Central memory CD8-positive, alpha-beta T cell (primary cell): ENCODE data around the gene SEMA4C.
"Not testable (repeated sequence)": the region's sequence is repeated elsewhere in the genome, so short reads cannot be mapped to it uniquely, and the experiment has no call there.

ENCODE experiments used
- ATAC-seq: fragments of 150-1000 bp; cut with Tn5 transposase; replicated peaks from 2 replicates; pipeline ENCODE4 v1.10.0; 2022; ENCODE audit warnings: mild to moderate bottlenecking, moderate FRiP score, moderate number of reproducible peaks; ENCODE audit not compliant: poor library complexity, severe bottlenecking; ENCODE audit errors: extremely low read depth
- DNase-seq, 2 donors: peaks; one replicate each; pipeline ENCODE4 v3.0.0; 2021; ENCODE audit warnings: low spot score in 2 of 2
- H3K27ac Mint-ChIP-seq: one replicate; pipeline ENCODE4 v1.8.0; 2022; ENCODE audit warnings: low read depth, mild to moderate bottlenecking, moderate library complexity, mixed read lengths
- H3K27me3 Mint-ChIP-seq: one replicate; pipeline ENCODE4 v1.8.0; 2022; ENCODE audit warnings: mixed read lengths
- H3K36me3 Mint-ChIP-seq: one replicate; pipeline ENCODE4 v1.8.0; 2022; ENCODE audit warnings: mild to moderate bottlenecking, moderate library complexity, mixed read lengths; ENCODE audit not compliant: insufficient read depth
- H3K4me1 Mint-ChIP-seq: one replicate; pipeline ENCODE4 v1.8.0; 2022; ENCODE audit warnings: mixed read lengths
- H3K4me3 Mint-ChIP-seq: one replicate; pipeline ENCODE4 v1.8.0; 2022; ENCODE audit warnings: mild to moderate bottlenecking, moderate library complexity, mixed read lengths
- H3K9me3 Mint-ChIP-seq: one replicate; pipeline ENCODE4 v1.8.0; 2022; ENCODE audit warnings: mixed read lengths

SEMA4C gene

GRCh38 chr2:96894151-96894531 is 24.3 kb upstream of the SEMA4C start:
- Mint-ChIP-seq H3K27ac (no peak overlapping the region), H3K36me3 (peaks cover 4% of the 10 kb centered on the region), H3K9me3 (no peaks in the 10 kb centered on the region), H3K4me3 (no peak overlapping the region), H3K27me3 (no peaks in the 10 kb centered on the region), H3K4me1 (peaks cover 48% of the 10 kb centered on the region)
- ATAC-seq = no peak
- DNase-seq = no peak

GRCh38 chr2:96893289-96894150 is 23.6 kb upstream of the SEMA4C start:
- Mint-ChIP-seq H3K9me3 (no peaks in the 10 kb centered on the region), H3K27me3 (no peaks in the 10 kb centered on the region), H3K27ac (peak overlapping the region; percentile 84), H3K4me1 (peaks cover 44% of the 10 kb centered on the region), H3K4me3 (no peak overlapping the region), H3K36me3 (peaks cover 4% of the 10 kb centered on the region)
- no peak for DNase-seq
- no peak for ATAC-seq

DNA sequence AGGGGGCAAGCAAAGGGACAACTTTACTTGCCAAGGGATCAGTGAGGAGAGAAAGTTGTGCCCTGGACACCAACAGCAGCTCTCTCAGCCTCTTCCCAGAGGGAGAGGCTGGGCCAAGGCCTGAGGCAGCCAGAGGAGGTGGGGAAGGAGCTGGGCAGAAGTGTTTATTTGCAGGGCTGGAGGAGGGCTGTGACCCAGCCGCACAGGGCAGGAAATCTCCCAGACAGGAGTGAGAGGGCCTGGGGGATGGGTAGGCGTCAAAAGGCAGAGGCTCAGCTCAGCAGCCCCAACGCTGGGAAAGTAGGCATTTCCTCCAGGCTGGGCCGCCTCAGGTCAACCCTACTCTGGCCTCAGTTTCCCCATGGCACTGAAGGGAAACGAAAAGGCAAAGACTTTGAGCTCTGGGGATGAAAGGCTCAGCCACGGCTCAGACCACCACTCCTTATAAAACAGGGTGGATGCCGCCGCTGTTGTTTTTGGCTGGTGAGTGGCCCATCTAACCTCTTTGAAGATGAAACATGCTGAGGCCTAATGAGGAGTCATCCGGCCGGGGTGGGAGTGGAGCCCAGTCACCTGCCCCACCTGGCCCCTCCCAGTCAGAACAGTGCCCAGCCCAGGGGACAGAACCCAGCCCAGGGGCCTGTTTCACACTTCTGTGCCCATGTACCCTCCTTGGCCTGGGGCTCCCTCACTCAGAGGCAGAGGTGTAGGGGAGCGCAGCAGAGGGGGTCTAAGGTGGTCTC is 21.9 kb upstream of the SEMA4C start:
- no peaks in the 10 kb centered on the region for H3K27me3 Mint-ChIP-seq
- peak in 1 of 2 donors; percentile 27 for DNase-seq
- H3K36me3 Mint-ChIP-seq = peaks cover 5% of the 10 kb centered on the region
- H3K9me3 Mint-ChIP-seq = no peaks in the 10 kb centered on the region
- H3K4me1 Mint-ChIP-seq = peaks cover 47% of the 10 kb centered on the region
- H3K4me3 Mint-ChIP-seq = peak overlapping the region; percentile 52
- ATAC-seq = peak; percentile 82
- H3K27ac Mint-ChIP-seq = peak overlapping the region; percentile 60

- ATAC-seq = no peak
- Mint-ChIP-seq H3K27me3 (no peaks in the 10 kb centered on the region), H3K4me1 (peaks cover 39% of the 10 kb centered on the region), H3K4me3 (peak overlapping the region; percentile 52), H3K9me3 (no peaks in the 10 kb centered on the region), H3K27ac (peak overlapping the region; percentile 60), H3K36me3 (peaks cover 3% of the 10 kb centered on the region)
- no peak for DNase-seq
Observed at GRCh38 chr2:96890726-96891385, 21.0 kb upstream of the SEMA4C start.

DNA sequence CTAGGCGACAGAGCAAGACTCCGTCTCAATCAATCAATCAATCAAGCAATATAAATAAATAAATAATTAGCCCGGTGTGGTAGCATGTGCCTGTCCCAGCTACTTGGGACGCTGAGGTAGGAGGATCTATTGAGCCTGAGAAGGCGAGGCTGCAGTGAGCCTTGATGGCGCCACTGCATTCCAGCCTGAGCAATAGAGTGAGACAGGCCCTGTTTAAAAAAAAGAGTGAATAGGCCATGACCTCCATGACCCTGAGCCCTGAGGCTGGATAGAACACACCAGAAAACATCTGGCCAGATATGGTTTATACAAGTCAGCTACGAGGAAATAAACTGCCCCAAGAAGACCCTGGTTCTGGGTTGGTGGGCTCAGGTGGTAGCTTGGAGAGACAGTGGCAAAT is 20.4 kb upstream of the SEMA4C start:
- DNase-seq (no peak), ATAC-seq (no peak)
- no peak overlapping the region for H3K27ac Mint-ChIP-seq
- H3K27me3 Mint-ChIP-seq = no peaks in the 10 kb centered on the region
- peaks cover 3% of the 10 kb centered on the region for H3K36me3 Mint-ChIP-seq
- no peak overlapping the region for H3K4me3 Mint-ChIP-seq
- H3K4me1 Mint-ChIP-seq = peaks cover 36% of the 10 kb centered on the region
- H3K9me3 Mint-ChIP-seq = no peaks in the 10 kb centered on the region

DNA sequence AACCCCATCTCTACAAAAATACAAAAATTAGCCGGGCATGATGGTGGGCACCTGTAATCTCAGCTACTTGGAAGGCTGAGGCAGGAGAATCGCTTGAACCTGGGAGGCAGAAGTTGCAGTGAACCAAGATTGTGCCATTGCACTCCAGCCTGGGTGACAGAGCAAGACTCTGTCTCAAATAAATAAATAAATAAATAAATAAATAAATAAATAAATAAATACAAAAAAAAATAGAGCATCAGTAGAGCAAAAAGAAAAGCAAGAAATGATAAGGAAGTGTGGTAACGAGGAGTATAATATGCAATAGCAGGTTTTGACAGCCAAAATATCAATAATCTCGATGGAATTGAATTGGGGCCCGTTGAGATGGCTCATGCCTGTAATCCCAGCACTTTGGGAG is 19.6 kb upstream of the SEMA4C start:
- peaks cover 31% of the 10 kb centered on the region for H3K4me1 Mint-ChIP-seq
- H3K36me3 Mint-ChIP-seq, H3K27me3 Mint-ChIP-seq, H3K27ac Mint-ChIP-seq, DNase-seq, H3K9me3 Mint-ChIP-seq, ATAC-seq, H3K4me3 Mint-ChIP-seq: not testable (repeated sequence)

DNA sequence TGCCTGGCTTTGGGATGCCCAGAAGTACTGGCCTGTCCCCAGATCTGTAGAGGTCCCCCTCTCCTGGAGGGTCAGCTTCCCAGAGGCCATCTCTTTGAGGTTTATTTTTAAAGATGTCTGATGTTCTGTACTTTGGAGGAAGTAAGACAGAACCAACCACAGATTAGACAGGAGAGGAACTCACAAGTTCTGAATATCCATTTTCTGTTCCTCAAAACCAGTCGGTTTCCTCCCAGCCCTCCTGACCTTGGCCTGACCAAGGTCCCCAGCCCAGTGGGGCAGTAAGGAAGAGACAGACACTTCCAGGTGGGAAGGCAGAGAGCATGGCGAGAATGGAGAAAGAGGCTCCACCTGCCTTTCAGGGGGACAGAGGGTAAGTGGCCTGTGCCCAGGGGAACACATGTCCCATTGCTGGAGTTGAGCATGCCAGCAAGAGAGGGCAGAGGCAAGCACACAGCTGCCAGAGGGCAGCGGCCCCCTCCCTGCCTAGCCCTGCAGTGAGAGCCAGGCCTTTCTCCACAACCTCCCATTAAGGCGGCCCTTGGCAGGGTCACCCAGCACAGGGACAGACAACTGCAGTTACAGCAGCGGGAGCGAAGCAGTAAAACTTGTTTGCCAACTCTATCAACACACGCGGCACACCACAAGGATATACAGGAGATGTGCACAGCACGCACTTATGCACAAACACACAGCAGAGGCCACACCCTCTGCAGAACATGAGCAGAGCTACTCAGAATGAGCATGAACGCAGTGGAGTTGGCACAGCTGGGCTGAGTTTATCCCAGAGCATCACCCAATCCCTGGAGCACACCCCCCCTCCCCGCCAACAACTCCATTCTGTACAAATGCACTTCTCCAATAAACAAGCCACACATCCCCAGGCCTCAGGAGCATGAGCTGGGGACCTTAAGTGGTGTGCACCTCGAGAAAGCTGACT is 18.5 kb upstream of the SEMA4C start:
- H3K4me1 Mint-ChIP-seq = peaks cover 31% of the 10 kb centered on the region
- DNase-seq (no peak), ATAC-seq (no peak)
- H3K27me3 Mint-ChIP-seq = no peaks in the 10 kb centered on the region
- H3K27ac Mint-ChIP-seq = no peak overlapping the region
- peaks cover 1% of the 10 kb centered on the region for H3K36me3 Mint-ChIP-seq
- no peak overlapping the region for H3K4me3 Mint-ChIP-seq
- H3K9me3 Mint-ChIP-seq = no peaks in the 10 kb centered on the region

DNA sequence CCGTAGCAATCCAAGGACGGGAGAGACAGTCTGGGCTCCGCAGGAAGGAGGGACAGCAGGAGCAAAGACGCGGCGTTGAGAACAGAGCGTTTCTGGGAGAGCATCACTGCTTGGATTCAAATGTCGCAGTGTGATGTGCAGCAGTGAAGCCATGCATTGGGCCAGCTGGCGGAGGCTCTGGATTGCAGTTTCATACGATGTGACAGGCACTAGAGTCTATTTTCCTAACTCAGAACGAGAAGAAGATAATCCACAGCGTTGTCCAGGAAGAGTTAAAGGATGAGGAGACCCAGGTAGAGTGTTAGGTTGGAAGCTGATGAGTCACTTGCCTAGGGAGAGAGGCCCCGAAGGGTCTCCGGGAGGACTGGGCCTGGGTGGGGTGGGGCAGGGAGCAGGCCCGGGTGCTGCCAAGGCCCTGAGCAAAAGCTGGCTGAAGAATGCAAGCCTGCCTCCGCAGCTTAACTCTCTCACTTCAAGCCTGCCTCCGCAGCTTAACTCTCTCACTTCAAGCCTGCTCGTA is 17.7 kb upstream of the SEMA4C start:
- no peak for DNase-seq
- no peaks in the 10 kb centered on the region for H3K27me3 Mint-ChIP-seq
- peaks cover 1% of the 10 kb centered on the region for H3K36me3 Mint-ChIP-seq
- no peak overlapping the region for H3K27ac Mint-ChIP-seq
- no peak overlapping the region for H3K4me3 Mint-ChIP-seq
- H3K9me3 Mint-ChIP-seq = no peaks in the 10 kb centered on the region
- peaks cover 23% of the 10 kb centered on the region for H3K4me1 Mint-ChIP-seq
- no peak for ATAC-seq

- no peak for ATAC-seq
- Mint-ChIP-seq H3K27me3 (no peaks in the 10 kb centered on the region), H3K9me3 (no peaks in the 10 kb centered on the region), H3K27ac (no peak overlapping the region), H3K36me3 (peaks cover 1% of the 10 kb centered on the region), H3K4me1 (peaks cover 8% of the 10 kb centered on the region), H3K4me3 (no peak overlapping the region)
- DNase-seq = no peak
Observed at GRCh38 chr2:96885432-96886347, 15.8 kb upstream of the SEMA4C start.

DNA sequence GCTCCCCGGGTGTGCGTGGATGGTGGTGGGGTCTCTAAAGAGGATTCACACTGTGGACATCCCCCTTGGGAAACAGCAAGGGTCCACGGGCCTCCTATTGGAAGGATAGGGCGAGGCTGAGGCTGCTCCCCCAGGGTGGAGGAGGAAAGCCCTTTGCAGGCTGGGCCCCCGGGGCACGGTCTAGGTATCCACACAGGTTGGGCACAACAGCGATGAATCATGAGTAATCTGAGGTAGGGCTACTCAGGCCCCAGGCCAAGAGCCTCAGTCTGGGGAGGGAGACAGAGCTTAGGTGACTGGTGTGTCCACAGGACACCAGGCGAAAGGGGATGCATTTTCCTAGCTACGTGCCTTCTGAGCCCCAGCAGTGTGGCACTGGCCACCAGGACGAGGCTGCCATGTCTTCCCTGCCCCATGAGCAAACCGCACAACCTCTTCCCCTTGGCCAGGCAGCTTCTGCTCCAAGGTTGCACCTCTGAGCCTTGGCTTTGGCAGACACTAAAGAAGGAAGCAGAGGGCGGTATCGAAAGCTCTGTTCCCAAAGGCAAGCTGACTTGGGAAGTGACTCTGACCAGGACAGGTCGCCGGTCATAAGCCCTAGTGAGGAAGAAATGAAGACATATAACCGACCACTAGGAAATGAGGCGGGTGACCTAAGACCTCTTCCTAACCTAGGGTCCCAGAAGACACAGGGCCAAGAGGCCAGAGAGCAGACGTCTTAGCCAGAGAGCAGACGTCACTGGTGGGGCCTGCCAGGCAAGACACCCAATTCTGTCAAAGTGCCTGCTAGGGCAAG is 14.6 kb upstream of the SEMA4C start:
- Mint-ChIP-seq H3K27me3 (no peaks in the 10 kb centered on the region), H3K4me1 (peaks cover 6% of the 10 kb centered on the region), H3K9me3 (no peaks in the 10 kb centered on the region), H3K4me3 (no peak overlapping the region), H3K36me3 (peaks cover 1% of the 10 kb centered on the region), H3K27ac (no peak overlapping the region)
- ATAC-seq (no peak), DNase-seq (no peak)
